Breast epithelium (tissue), 4 donors: ENCODE data around the gene ABCC1. TPM values are rescaled to one million over a fixed set of nuclear protein-coding genes. Genes with fewer than 3 reads are reported as not detected.
A peak's percentile ranks its signal among the peaks of the same experiment; 100 is the strongest.

Experiments
- DNase-seq, 2 donors: peaks; one replicate each; pipeline ENCODE4 v3.0.0-alpha.2; 2019; ENCODE audit warnings: low spot score in 2 of 2
- H3K27ac ChIP-seq, 2 donors: fragments of 200-600 bp; sonication (generic) in 1 of 2; one replicate each; pipeline ENCODE4 v1.5.1; 2016 to 2019; ENCODE audit warnings: mild to moderate bottlenecking in 1 of 2
- H3K27me3 ChIP-seq, 2 donors: fragments of 200-600 bp; sonication (generic) in 1 of 2; one replicate each; pipeline versions ENCODE4 v1.5.1 to v1.6.0; 2017 to 2019; ENCODE audit warnings: control low read depth in 1 of 2, mild to moderate bottlenecking in 1 of 2
- H3K36me3 ChIP-seq: fragments of 200-600 bp; one replicate; pipeline ENCODE4 v1.5.1; 2019
- H3K4me1 ChIP-seq, 2 donors: fragments of 200-600 bp; sonication (generic); one replicate each; pipeline ENCODE4 v1.5.1; 2016 to 2019; ENCODE audit warnings: control low read depth in 1 of 2
- H3K4me3 ChIP-seq, 3 donors: fragments of 200-600 bp; sonication (generic); 1 replicate in 2 of 3; 2 replicates in 1 of 3; pipeline ENCODE4 v1.5.1; 2016 to 2019; ENCODE audit warnings: mild to moderate bottlenecking in 3 of 3, moderate library complexity in 2 of 3
- H3K9me3 ChIP-seq, 2 donors: fragments of 200-600 bp; sonication (generic) in 1 of 2; one replicate each; pipeline ENCODE4 v1.5.1; 2016 to 2019; ENCODE audit warnings: control low read depth in 1 of 2
- CTCF ChIP-seq, 3 donors: fragments of 450-650 bp; IDR thresholded peaks; one replicate each; pipeline ENCODE4 v1.5.1; 2016 to 2017; ENCODE audit warnings: antibody characterized with exemption in 3 of 3, mild to moderate bottlenecking in 3 of 3, moderate library complexity in 3 of 3
- POLR2A ChIP-seq: fragments of 450-650 bp; IDR thresholded peaks from one replicate; pipeline ENCODE4 v1.6.1; 2016; ENCODE audit warnings: antibody characterized with exemption, mild to moderate bottlenecking, moderate library complexity
- POLR2AphosphoS5 ChIP-seq, 3 donors: sonication (generic); formaldehyde crosslinking; IDR thresholded peaks; one replicate each; pipeline ENCODE4 v1.6.1; 2017; ENCODE audit warnings: antibody characterized with exemption in 3 of 3
- intact Hi-C: fragments of 100-400 bp; cut with DNase I; formaldehyde crosslinking; loops from one replicate; pipeline ENCODE4 v1.15.1; 2023; ENCODE audit warnings: low total_unique reads
- total RNA-seq, 3 donors: library from RNA; depleted of rRNA; stranded (reverse); fragments of >200 nt; gene quantifications; one replicate each; pipeline ENCODE4 v1.1.0, GENCODE V29; 2016

Gene ABCC1
- 10 to 100 TPM; 14.6 to 26.9 (median 21.3) TPM for total RNA-seq

DNA sequence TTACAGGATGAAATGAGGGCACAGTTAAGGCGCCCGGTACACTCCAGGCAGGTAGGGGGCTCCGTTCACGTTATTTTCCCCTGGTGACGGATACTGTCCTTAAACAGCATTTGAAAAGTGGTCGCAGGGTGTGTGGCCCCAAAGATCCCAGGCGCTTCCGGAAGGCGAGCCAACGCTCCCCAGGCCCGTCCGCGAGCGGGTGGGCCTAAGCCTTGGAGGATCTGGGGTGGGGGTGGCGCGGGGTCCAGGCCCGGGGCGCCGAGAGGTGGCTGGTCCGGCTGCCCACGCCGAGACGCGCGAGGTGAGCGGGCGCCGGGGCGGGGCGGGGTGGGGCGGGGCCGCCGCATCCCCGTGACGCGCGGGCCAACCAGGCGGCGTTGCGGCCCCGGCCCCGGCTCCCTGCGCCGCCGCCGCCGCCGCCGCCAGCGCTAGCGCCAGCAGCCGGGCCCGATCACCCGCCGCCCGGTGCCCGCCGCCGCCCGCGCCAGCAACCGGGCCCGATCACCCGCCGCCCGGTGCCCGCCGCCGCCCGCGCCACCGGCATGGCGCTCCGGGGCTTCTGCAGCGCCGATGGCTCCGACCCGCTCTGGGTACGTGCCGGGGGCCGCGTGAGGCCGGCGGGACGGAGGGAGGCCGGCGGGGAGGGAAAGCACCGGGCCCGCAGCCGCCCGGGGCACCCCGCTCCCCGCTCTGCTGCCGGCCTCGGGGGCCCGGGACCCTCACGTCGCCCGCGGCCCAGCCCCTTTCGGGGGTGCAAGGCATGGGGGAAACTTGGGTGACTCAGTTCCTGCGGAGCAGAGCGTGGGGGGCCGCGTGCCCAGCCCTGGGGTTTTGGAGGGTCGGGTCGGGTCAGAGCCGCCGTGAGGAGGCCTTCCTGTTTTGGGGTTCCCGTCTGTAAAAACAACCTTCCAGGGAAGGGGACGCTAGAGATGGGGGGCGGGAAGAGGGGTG is at the start of gene ABCC1:
Gene ABCC1, plus strand, starts transcription at position 407 of the 951 bp plus-strand sequence. Its CDS starts 136 bp downstream, at position 543.
- no peaks in the 10 kb centered on the region for H3K4me1 ChIP-seq
- no peaks in the 10 kb centered on the region for H3K27me3 ChIP-seq
- peak within 1 kb of the TSS; percentile 75 to 83 for H3K27ac ChIP-seq
- H3K36me3 ChIP-seq: no peaks in the 10 kb centered on the region
- no peaks in the 10 kb centered on the region for H3K9me3 ChIP-seq
- DNase-seq: no peak
- H3K4me3 ChIP-seq: peak within 1 kb of the TSS; percentile 74 to 97 (median 81)
- intact Hi-C loops: loop anchor here (10.0 kb wide), 1 partner anchor 65 kb away; the partner anchor contains the start of gene CEP20
- TF ChIP-seq POLR2AphosphoS5 (IDR thresholded peaks at IDR 0.05) (no peak), POLR2A (no peak), CTCF (IDR thresholded peaks at IDR 0.05) (no peak)

DNA sequence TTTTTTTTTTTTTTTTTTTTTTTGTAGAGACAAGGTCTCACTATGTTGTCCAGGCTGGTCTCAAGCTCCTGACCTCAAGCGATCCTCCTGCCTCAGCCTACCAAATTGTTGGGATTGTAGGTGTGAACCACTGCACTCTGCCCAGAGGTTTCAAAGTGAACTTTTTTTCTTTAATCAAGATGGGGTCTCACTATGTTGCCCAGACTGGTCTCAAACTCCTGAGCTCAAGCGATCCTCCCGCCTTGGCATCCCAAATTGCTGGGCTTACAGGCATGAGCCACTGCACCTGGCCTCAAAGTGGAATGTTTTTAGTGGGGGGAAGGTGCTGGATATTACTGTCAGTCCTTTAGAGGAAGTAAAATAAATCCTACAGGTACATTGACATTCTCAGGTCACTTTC is 49.1 kb upstream of the ABCC1 start:
- no peak for TF ChIP-seq POLR2AphosphoS5 (IDR thresholded peaks at IDR 0.05)
- no peak for TF ChIP-seq POLR2A
- no peak for TF ChIP-seq CTCF (IDR thresholded peaks at IDR 0.05)
- H3K4me3 ChIP-seq: no peak overlapping the region
- peaks cover 0 to 3% of the 10 kb centered on the region in 2 donors for H3K4me1 ChIP-seq
- H3K9me3 ChIP-seq: no peaks in the 10 kb centered on the region
- no peak overlapping the region for H3K27ac ChIP-seq
- H3K27me3 ChIP-seq: no peaks in the 10 kb centered on the region
- intact Hi-C loops: no loop called here
- no peaks in the 10 kb centered on the region for H3K36me3 ChIP-seq
- DNase-seq: no peak

- intact Hi-C loops: no loop called here
- TF ChIP-seq CTCF (IDR thresholded peaks at IDR 0.05) (no peak), POLR2AphosphoS5 (IDR thresholded peaks at IDR 0.05) (no peak), POLR2A (no peak)
- Histone ChIP-seq H3K4me1 (peaks cover 0 to 3% of the 10 kb centered on the region in 2 donors), H3K27ac (no peak overlapping the region), H3K36me3 (no peaks in the 10 kb centered on the region), H3K9me3 (no peaks in the 10 kb centered on the region), H3K27me3 (no peaks in the 10 kb centered on the region), H3K4me3 (no peak overlapping the region)
- no peak for DNase-seq
Measured at GRCh38 chr16:15900901-15901500, 48.4 kb upstream of the ABCC1 start.

DNA sequence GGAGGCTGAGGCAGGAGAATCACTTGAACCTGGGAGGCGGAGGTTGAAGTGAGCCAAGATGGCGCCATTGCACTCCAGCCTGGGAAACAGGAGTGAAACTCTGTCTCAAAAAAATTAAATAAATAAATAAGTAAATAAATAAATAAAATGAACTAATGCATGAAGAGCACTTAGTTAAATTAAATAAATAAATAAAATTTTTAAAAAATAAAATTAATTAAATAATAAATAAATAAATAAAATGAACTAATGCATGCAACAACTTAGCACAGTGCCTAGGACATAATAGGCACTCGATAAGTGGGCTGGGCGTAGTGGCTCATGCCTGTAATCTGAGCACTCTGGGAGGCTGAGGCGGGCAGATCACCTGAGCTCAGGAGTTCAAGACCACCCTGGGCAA is 45.5 kb upstream of the ABCC1 start:
- no peak for DNase-seq
- intact Hi-C loops: no loop called here
- peaks cover 0 to 3% of the 10 kb centered on the region in 2 donors for H3K4me1 ChIP-seq
- H3K36me3 ChIP-seq: no peaks in the 10 kb centered on the region
- no peaks in the 10 kb centered on the region for H3K9me3 ChIP-seq
- TF ChIP-seq POLR2AphosphoS5 (IDR thresholded peaks at IDR 0.05) (no peak), POLR2A (no peak), CTCF (IDR thresholded peaks at IDR 0.05) (no peak)
- H3K4me3 ChIP-seq: no peak overlapping the region
- H3K27ac ChIP-seq: no peak overlapping the region
- no peaks in the 10 kb centered on the region for H3K27me3 ChIP-seq

GRCh38 chr16:15906439-15906838 is 43.0 kb upstream of the ABCC1 start:
- Histone ChIP-seq H3K4me1 (no peaks in the 10 kb centered on the region), H3K4me3 (no peak overlapping the region), H3K36me3 (no peaks in the 10 kb centered on the region), H3K9me3 (no peaks in the 10 kb centered on the region), H3K27me3 (no peaks in the 10 kb centered on the region), H3K27ac (no peak overlapping the region)
- TF ChIP-seq POLR2AphosphoS5 (IDR thresholded peaks at IDR 0.05): no peak
- no peak for TF ChIP-seq CTCF (IDR thresholded peaks at IDR 0.05)
- intact Hi-C loops: loop anchor here (2.0 kb wide), 1 partner anchor 64 kb away; no protein-coding TSS in a partner anchor
- DNase-seq: no peak
